ENCODE measurements around the gene RNF14. TPM values are rescaled to one million over a fixed set of nuclear protein-coding genes. Genes with fewer than 3 reads are reported as not detected.

The RNF14 gene
- total and polyA plus RNA-seq, 4 donors: 44.3 to 55.0 (median 53.8) TPM

- Histone ChIP-seq H3K4me3 (ENCODE audit: low read length in 2 of 2) (peak within 1 kb of the TSS; percentile 63 to 83), H3K36me3 (ENCODE audit: control insufficient read depth in 1 of 2, insufficient read depth in 2 of 2, low read length in 1 of 2) (no peaks in the 10 kb centered on the region), H3K27ac (ENCODE audit: low read depth in 1 of 2, low read length in 2 of 2) (peak within 1 kb of the TSS in 1 of 2 donors; percentile 69), H3K9me3 (ENCODE audit: control insufficient read depth, low read length) (no peaks in the 10 kb centered on the region), H3K4me1 (ENCODE audit: control insufficient read depth in 1 of 2, insufficient read depth in 2 of 2, low read length in 2 of 2) (no peaks in the 10 kb centered on the region), H3K27me3 (ENCODE audit: control insufficient read depth in 1 of 2, insufficient read depth in 2 of 2, low read length in 1 of 2) (no peaks in the 10 kb centered on the region)
- WGBS, 2 donors: 1% methylated on average over 58 of the region's 58 CpGs
- intact Hi-C loops (cut with DNase I): loop anchor here (5.0 to 10.0 kb wide), 5 partner anchors 44 to 134 kb away; no protein-coding TSS in a partner anchor
- ATAC-seq (ENCODE audit: low FRiP score): peak; percentile 93
- peak; percentile 89 to 93 for DNase-seq
These were observed 44.0 kb downstream of the RNF14 start, which contains the start of gene GNPDA1 for GRCh38 chr5:142012792-142013388. Gene GNPDA1, minus strand, starts transcription at chr5:142013027. Its CDS starts 992 bp downstream, at chr5:142012035.

GRCh38 chr5:142013734-142014521 lies 45.0 kb downstream of the RNF14 start:
- no peaks in the 10 kb centered on the region for H3K4me1 ChIP-seq (ENCODE audit: control insufficient read depth in 1 of 2, insufficient read depth in 2 of 2, low read length in 2 of 2)
- H3K4me3 ChIP-seq (ENCODE audit: low read length in 2 of 2): no peak overlapping the region
- DNase-seq (peak; percentile 80 to 85), ATAC-seq (ENCODE audit: low FRiP score) (peak; percentile 30)
- 66 to 67% methylated on average over 16 of the region's 16 CpGs for WGBS, 2 donors
- H3K27ac ChIP-seq (ENCODE audit: low read depth in 1 of 2, low read length in 2 of 2): no peak overlapping the region
- no peaks in the 10 kb centered on the region for H3K9me3 ChIP-seq (ENCODE audit: control insufficient read depth, low read length)
- H3K36me3 ChIP-seq (ENCODE audit: control insufficient read depth in 1 of 2, insufficient read depth in 2 of 2, low read length in 1 of 2): no peaks in the 10 kb centered on the region
- intact Hi-C loops (cut with DNase I): loop anchor here (5.0 to 10.0 kb wide), 5 partner anchors 43 to 133 kb away; no protein-coding TSS in a partner anchor
- H3K27me3 ChIP-seq (ENCODE audit: control insufficient read depth in 1 of 2, insufficient read depth in 2 of 2, low read length in 1 of 2): no peaks in the 10 kb centered on the region

DNA sequence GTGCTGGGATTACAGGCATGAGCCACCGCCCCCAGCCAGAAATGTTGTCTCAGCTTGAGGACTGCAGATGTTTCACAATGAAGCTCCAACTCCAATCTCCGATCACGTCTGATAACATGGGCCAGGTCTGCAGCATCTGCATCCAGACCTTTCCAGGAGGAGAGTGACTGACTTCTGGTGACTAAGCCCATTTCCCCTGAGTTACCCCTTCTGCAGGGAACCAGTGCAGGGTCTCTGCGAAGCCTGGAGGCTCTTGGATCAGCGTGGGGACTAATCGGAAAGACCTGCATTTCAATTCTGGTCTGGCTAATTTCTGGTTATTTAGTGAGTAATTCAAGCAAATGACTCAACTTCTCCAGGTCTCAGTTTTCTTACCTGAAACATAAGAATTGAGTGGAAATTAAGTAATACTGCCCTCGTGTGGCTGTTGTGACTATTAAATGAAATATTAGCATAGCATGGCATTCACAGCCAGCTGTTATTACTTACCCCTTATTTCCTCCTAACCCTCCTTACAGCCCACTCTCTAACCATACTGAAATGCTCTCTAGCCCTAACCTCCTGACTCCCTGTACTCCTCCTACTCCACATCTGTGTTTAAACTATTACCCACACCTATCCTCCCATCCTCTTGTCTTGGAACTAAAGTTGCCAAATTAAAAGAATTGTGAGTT lies 46.1 kb downstream of the RNF14 start:
- intact Hi-C loops (cut with DNase I): loop anchor here (5.0 to 10.0 kb wide), 5 partner anchors 42 to 132 kb away; no protein-coding TSS in a partner anchor
- DNase-seq: no peak
- Histone ChIP-seq H3K27ac (ENCODE audit: low read depth in 1 of 2, low read length in 2 of 2) (no peak overlapping the region), H3K27me3 (ENCODE audit: control insufficient read depth in 1 of 2, insufficient read depth in 2 of 2, low read length in 1 of 2) (no peaks in the 10 kb centered on the region), H3K4me3 (ENCODE audit: low read length in 2 of 2) (no peak overlapping the region), H3K9me3 (ENCODE audit: control insufficient read depth, low read length) (no peaks in the 10 kb centered on the region), H3K36me3 (ENCODE audit: control insufficient read depth in 1 of 2, insufficient read depth in 2 of 2, low read length in 1 of 2) (no peaks in the 10 kb centered on the region), H3K4me1 (ENCODE audit: control insufficient read depth in 1 of 2, insufficient read depth in 2 of 2, low read length in 2 of 2) (no peaks in the 10 kb centered on the region)
- ATAC-seq (ENCODE audit: low FRiP score): no peak
- 42 to 55% methylated on average over 7 of the region's 7 CpGs for WGBS, 2 donors

GRCh38 chr5:142015781-142016533 lies 47.1 kb downstream of the RNF14 start:
- no peaks in the 10 kb centered on the region for H3K9me3 ChIP-seq (ENCODE audit: control insufficient read depth, low read length)
- no peaks in the 10 kb centered on the region for H3K27me3 ChIP-seq (ENCODE audit: control insufficient read depth in 1 of 2, insufficient read depth in 2 of 2, low read length in 1 of 2)
- no peaks in the 10 kb centered on the region for H3K4me1 ChIP-seq (ENCODE audit: control insufficient read depth in 1 of 2, insufficient read depth in 2 of 2, low read length in 2 of 2)
- no peak for DNase-seq
- H3K27ac ChIP-seq (ENCODE audit: low read depth in 1 of 2, low read length in 2 of 2): no peak overlapping the region
- H3K4me3 ChIP-seq (ENCODE audit: low read length in 2 of 2): no peak overlapping the region
- 81% methylated on average over 6 of the region's 6 CpGs for WGBS, 2 donors
- intact Hi-C loops (cut with DNase I): loop anchor here in 1 of 2 donors (10.0 kb wide), 1 partner anchor 99 kb away; no protein-coding TSS in a partner anchor
- ATAC-seq (ENCODE audit: low FRiP score): no peak
- no peaks in the 10 kb centered on the region for H3K36me3 ChIP-seq (ENCODE audit: control insufficient read depth in 1 of 2, insufficient read depth in 2 of 2, low read length in 1 of 2)

- intact Hi-C loops (cut with DNase I): loop anchor here in 1 of 2 donors (10.0 kb wide), 1 partner anchor 98 kb away; no protein-coding TSS in a partner anchor
- Histone ChIP-seq H3K27me3 (ENCODE audit: control insufficient read depth in 1 of 2, insufficient read depth in 2 of 2, low read length in 1 of 2) (no peaks in the 10 kb centered on the region), H3K4me1 (ENCODE audit: control insufficient read depth in 1 of 2, insufficient read depth in 2 of 2, low read length in 2 of 2) (no peaks in the 10 kb centered on the region), H3K36me3 (ENCODE audit: control insufficient read depth in 1 of 2, insufficient read depth in 2 of 2, low read length in 1 of 2) (no peaks in the 10 kb centered on the region), H3K4me3 (ENCODE audit: low read length in 2 of 2) (no peak overlapping the region), H3K9me3 (ENCODE audit: control insufficient read depth, low read length) (no peaks in the 10 kb centered on the region), H3K27ac (ENCODE audit: low read depth in 1 of 2, low read length in 2 of 2) (no peak overlapping the region)
- WGBS, 2 donors: 90 to 94% methylated on average over 4 of the region's 4 CpGs
- no peak for DNase-seq
- no peak for ATAC-seq (ENCODE audit: low FRiP score)
These were observed 47.7 kb downstream of the RNF14 start for GRCh38 chr5:142016556-142016955.

DNA sequence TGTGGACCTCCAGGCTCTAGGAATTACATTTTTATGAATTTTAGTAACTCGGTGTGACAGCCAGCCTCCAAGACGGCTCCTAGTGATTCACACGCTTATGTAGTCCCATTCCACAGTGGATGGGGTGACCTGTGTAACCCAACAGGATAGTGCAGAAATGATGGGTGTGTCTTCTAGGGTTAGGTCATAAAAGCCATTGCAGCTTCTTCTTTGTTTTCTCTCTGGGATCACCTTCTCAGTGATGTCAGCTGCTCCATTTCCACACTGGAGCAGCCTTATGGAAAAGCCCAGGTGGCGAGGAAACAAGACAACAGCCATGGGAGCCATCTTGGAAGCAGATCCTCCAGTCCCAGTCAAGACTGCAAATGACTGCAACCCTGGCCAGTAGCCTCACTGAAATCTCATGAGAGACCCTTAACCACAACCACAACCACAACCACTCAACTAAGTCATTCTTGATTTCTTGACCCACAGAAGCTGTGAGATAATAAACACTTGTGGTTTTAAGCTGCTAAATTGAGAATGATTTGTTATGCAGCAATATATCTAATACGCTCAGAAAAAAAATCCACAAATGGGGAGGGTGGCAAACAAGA lies 49.0 kb downstream of the RNF14 start:
- no peaks in the 10 kb centered on the region for H3K9me3 ChIP-seq (ENCODE audit: control insufficient read depth, low read length)
- H3K4me1 ChIP-seq (ENCODE audit: control insufficient read depth in 1 of 2, insufficient read depth in 2 of 2, low read length in 2 of 2): no peaks in the 10 kb centered on the region
- no peaks in the 10 kb centered on the region for H3K27me3 ChIP-seq (ENCODE audit: control insufficient read depth in 1 of 2, insufficient read depth in 2 of 2, low read length in 1 of 2)
- intact Hi-C loops (cut with DNase I): loop anchor here in 1 of 2 donors (10.0 kb wide), 1 partner anchor 97 kb away; no protein-coding TSS in a partner anchor
- no peak overlapping the region for H3K4me3 ChIP-seq (ENCODE audit: low read length in 2 of 2)
- no peaks in the 10 kb centered on the region for H3K36me3 ChIP-seq (ENCODE audit: control insufficient read depth in 1 of 2, insufficient read depth in 2 of 2, low read length in 1 of 2)
- H3K27ac ChIP-seq (ENCODE audit: low read depth in 1 of 2, low read length in 2 of 2): no peak overlapping the region
- 90% methylated on average over 5 of the region's 5 CpGs for WGBS, 2 donors
- DNase-seq (no peak), ATAC-seq (ENCODE audit: low FRiP score) (no peak)

DNA sequence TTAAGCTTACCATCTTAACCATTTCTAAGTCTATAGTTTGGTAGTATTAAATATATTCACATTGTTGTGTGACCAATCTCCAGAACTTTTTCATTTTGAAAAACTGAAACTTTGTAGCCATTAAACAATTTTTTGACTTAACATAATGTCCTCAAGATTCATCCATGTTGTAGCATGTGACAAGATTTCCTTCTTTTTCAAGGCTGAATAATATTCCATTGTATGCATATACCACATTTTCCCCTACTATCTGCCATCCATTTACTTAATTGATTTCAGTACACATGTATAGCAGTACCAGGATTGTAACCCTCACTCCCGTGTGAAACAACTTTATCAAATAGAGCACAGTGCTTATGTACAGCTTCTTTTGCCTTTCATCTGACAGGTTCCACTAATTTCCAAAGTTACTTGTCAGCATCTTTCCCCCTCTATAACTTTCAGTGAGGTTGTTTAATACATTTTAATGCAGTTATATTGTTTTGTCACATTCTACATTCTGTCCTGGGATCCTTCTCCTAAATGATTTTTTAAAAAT lies 51.3 kb downstream of the RNF14 start:
- DNase-seq (no peak), ATAC-seq (ENCODE audit: low FRiP score) (no peak)
- Histone ChIP-seq H3K4me3 (ENCODE audit: low read length in 2 of 2) (no peak overlapping the region), H3K36me3 (ENCODE audit: control insufficient read depth in 1 of 2, insufficient read depth in 2 of 2, low read length in 1 of 2) (no peaks in the 10 kb centered on the region), H3K27ac (ENCODE audit: low read depth in 1 of 2, low read length in 2 of 2) (no peak overlapping the region), H3K4me1 (ENCODE audit: control insufficient read depth in 1 of 2, insufficient read depth in 2 of 2, low read length in 2 of 2) (no peaks in the 10 kb centered on the region), H3K27me3 (ENCODE audit: control insufficient read depth in 1 of 2, insufficient read depth in 2 of 2, low read length in 1 of 2) (no peaks in the 10 kb centered on the region), H3K9me3 (ENCODE audit: control insufficient read depth, low read length) (no peaks in the 10 kb centered on the region)
- WGBS, 2 donors: 82 to 84% methylated on average over 1 of the region's 1 CpG
- intact Hi-C loops (cut with DNase I): no loop called here
